K562 (cell line): ENCODE measurements around the gene GGA3. TPM values are rescaled to one million over a fixed set of nuclear protein-coding genes. Genes with fewer than 3 reads are reported as not detected.

Experiments used
- TRIM24 ChIP-seq, 2 experiments: fragments of 450-650 bp; IDR thresholded peaks; 2 replicates each; pipeline ENCODE4 v1.6.1; 2016
- polyA plus RNA-seq, 8 experiments: library from polyadenylated mRNA; depleted of rRNA in 4 of 8; stranded (reverse) in 5 of 8; unstranded in 3 of 8; fragments of >200 nt; fragmentation: Nextera tagmentation in 2 of 8; fragmentation: Illumina TruSeq in 1 of 8; extraction: Ambion mirVana in 2 of 8; extraction: Trizol in 1 of 8; gene quantifications; 2 replicates each; pipeline versions ENCODE4 v1.2.1 to v1.2.3, GENCODE V29; 2011 to 2014; ENCODE audit warnings: inconsistent platforms in 1 of 8, missing spikeins in 1 of 8
- total RNA-seq, 7 experiments: library from RNA; depleted of rRNA in 6 of 7; stranded (reverse); fragments of >200 nt in 6 of 7; fragmentation: Illumina TruSeq in 2 of 7; extraction: Trizol in 2 of 7; gene quantifications; 2 replicates each; pipeline versions ENCODE4 v1.2.1 to v1.2.3, GENCODE V29; 2011 to 2021; ENCODE audit warnings: low replicate concordance in 1 of 7
- TF ChIP-seq, protein P1 (sequence below), 2 experiments: fragments of 450-650 bp; formaldehyde crosslinking in 1 of 2; IDR thresholded peaks; 2 replicates each; pipeline versions ENCODE4 v1.4.0 to v1.6.1; 2014 to 2020; ENCODE audit warnings: mild to moderate bottlenecking in 2 of 2, borderline replicate concordance in 1 of 2, low read depth in 1 of 2
- TF ChIP-seq, protein P2 (sequence below), 2 experiments: fragments of 450-650 bp in 1 of 2; sonication (generic) in 1 of 2; formaldehyde crosslinking in 1 of 2; IDR thresholded peaks; 2 replicates each; pipeline versions ENCODE4 v1.7.1 to v1.9.0; 2016 to 2022; ENCODE audit warnings: inconsistent platforms in 1 of 2, mild to moderate bottlenecking in 1 of 2, missing genetic modification reagents in 1 of 2

The GGA3 gene
- total and polyA plus RNA-seq, 9 of the 15 experiments (the other 6 are each of a cell fraction or from before 2014, with no cell fraction given) = 5.7 to 64.9 (median 25.4) TPM

DNA sequence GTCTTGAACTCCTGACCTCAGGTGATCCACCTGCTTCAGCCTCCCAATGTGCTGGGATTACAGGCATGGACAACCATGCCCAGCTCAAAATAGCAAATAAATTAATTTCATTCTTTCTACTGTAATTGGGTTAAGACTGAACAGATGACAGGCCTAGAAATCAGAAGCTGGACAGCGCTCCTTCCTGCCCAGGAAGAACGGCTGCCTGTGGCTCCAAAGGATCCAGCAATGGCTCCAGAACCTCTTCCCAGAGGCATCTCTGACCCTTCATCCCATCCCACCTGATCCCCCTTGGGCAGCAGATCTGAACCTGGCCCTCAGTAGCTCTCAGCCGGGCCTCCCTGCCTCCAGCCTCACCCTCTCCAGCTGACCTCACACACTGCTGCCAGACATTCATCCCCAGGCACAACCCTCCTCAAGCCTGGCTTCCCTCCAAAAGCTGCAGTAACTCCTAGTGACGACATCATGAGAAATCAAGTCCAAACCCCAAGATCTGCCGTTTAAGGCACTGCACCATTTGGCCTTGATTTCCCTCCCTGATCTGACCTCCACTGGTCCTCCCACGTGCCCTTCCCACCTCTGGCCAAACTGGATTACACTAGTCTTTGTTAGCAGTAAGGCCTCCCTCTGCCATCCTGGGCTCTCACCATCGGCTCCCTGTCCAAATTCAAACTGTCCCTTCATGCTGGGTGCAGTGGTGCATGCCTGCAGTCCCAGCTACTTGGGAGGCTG lies 12.7 kb upstream of the GGA3 start (continued):
- TF ChIP-seq, protein P1, sequence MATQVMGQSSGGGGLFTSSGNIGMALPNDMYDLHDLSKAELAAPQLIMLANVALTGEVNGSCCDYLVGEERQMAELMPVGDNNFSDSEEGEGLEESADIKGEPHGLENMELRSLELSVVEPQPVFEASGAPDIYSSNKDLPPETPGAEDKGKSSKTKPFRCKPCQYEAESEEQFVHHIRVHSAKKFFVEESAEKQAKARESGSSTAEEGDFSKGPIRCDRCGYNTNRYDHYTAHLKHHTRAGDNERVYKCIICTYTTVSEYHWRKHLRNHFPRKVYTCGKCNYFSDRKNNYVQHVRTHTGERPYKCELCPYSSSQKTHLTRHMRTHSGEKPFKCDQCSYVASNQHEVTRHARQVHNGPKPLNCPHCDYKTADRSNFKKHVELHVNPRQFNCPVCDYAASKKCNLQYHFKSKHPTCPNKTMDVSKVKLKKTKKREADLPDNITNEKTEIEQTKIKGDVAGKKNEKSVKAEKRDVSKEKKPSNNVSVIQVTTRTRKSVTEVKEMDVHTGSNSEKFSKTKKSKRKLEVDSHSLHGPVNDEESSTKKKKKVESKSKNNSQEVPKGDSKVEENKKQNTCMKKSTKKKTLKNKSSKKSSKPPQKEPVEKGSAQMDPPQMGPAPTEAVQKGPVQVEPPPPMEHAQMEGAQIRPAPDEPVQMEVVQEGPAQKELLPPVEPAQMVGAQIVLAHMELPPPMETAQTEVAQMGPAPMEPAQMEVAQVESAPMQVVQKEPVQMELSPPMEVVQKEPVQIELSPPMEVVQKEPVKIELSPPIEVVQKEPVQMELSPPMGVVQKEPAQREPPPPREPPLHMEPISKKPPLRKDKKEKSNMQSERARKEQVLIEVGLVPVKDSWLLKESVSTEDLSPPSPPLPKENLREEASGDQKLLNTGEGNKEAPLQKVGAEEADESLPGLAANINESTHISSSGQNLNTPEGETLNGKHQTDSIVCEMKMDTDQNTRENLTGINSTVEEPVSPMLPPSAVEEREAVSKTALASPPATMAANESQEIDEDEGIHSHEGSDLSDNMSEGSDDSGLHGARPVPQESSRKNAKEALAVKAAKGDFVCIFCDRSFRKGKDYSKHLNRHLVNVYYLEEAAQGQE (IDR thresholded peaks at IDR 0.05; ENCODE audit: borderline replicate concordance) = peak; percentile 66
- TF ChIP-seq, protein P1 (CRISPR knock-in tag; IDR thresholded peaks at IDR 0.05; ENCODE audit: low read depth) = no peak
- TF ChIP-seq, protein P2, sequence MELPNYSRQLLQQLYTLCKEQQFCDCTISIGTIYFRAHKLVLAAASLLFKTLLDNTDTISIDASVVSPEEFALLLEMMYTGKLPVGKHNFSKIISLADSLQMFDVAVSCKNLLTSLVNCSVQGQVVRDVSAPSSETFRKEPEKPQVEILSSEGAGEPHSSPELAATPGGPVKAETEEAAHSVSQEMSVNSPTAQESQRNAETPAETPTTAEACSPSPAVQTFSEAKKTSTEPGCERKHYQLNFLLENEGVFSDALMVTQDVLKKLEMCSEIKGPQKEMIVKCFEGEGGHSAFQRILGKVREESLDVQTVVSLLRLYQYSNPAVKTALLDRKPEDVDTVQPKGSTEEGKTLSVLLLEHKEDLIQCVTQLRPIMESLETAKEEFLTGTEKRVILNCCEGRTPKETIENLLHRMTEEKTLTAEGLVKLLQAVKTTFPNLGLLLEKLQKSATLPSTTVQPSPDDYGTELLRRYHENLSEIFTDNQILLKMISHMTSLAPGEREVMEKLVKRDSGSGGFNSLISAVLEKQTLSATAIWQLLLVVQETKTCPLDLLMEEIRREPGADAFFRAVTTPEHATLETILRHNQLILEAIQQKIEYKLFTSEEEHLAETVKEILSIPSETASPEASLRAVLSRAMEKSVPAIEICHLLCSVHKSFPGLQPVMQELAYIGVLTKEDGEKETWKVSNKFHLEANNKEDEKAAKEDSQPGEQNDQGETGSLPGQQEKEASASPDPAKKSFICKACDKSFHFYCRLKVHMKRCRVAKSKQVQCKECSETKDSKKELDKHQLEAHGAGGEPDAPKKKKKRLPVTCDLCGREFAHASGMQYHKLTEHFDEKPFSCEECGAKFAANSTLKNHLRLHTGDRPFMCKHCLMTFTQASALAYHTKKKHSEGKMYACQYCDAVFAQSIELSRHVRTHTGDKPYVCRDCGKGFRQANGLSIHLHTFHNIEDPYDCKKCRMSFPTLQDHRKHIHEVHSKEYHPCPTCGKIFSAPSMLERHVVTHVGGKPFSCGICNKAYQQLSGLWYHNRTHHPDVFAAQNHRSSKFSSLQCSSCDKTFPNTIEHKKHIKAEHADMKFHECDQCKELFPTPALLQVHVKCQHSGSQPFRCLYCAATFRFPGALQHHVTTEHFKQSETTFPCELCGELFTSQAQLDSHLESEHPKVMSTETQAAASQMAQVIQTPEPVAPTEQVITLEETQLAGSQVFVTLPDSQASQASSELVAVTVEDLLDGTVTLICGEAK (IDR thresholded peaks at IDR 0.05) = no peak
- TF ChIP-seq, protein P2 (CRISPR knock-in tag; IDR thresholded peaks at IDR 0.05) = no peak
- TF ChIP-seq TRIM24 (IDR thresholded peaks at IDR 0.05) = peak; percentile 27 to 52; a peak in 2 of 4 replicates
